ENCODE results near the gene MSX2.
A peak's percentile ranks its signal among the peaks of the same experiment; 100 is the strongest.

Gene MSX2

GRCh38 chr5:174692381-174692780 lies 32.0 kb upstream of the MSX2 start:
- Histone ChIP-seq H3K36me3 (ENCODE audit: control insufficient read depth in 1 of 2, insufficient read depth in 2 of 2, low read depth in 1 of 2, low read length in 2 of 2) (no peaks in the 10 kb centered on the region), H2BK120ac (ENCODE audit: low read depth, low read length) (no peak overlapping the region), H3K4ac (ENCODE audit: low read depth in 1 of 2, low read length in 2 of 2) (no peak overlapping the region), H3K9me3 (ENCODE audit: control insufficient read depth, low read length) (no peaks in the 10 kb centered on the region), H3K9ac (ENCODE audit: low read length) (peak overlapping the region; percentile 24), H2BK12ac (ENCODE audit: low read length in 2 of 2) (no peak overlapping the region), H3K4me1 (ENCODE audit: control insufficient read depth, insufficient read depth, low read depth, low read length) (no peaks in the 10 kb centered on the region), H3K23ac (ENCODE audit: low read length in 2 of 2) (no peak overlapping the region), H3K27ac (ENCODE audit: low read length, poor library complexity, severe bottlenecking) (no peak overlapping the region), H3K27me3 (ENCODE audit: control insufficient read depth in 1 of 2, insufficient read depth in 1 of 2, low read length in 2 of 2) (peaks cover 23 to 74% of the 10 kb centered on the region in 2 experiments), H2AK5ac (ENCODE audit: low read length, severe bottlenecking) (no peak overlapping the region), H2BK15ac (ENCODE audit: low read depth, poor library complexity, severe bottlenecking) (no peak overlapping the region), H4K91ac (ENCODE audit: low read length) (no peak overlapping the region), H3K4me2 (ENCODE audit: low read length, poor library complexity, severe bottlenecking) (no peak overlapping the region), H3K4me3 (ENCODE audit: insufficient read depth in 1 of 2, low read depth in 1 of 2, low read length in 2 of 2) (peak overlapping the region in 1 of 2 experiments; percentile 65), H2AFZ (ENCODE audit: low read depth, low read length) (no peak overlapping the region), H3K79me1 (replicated peaks; ENCODE audit: low read length, poor library complexity, severe bottlenecking) (no peaks in the 10 kb centered on the region), H3K18ac (ENCODE audit: low read depth in 1 of 2, low read length in 2 of 2) (no peak overlapping the region), H4K8ac (ENCODE audit: low read length) (no peak overlapping the region), H2BK5ac (ENCODE audit: low read depth, low read length, poor library complexity, severe bottlenecking) (no peak overlapping the region), H3K14ac (ENCODE audit: low read length in 2 of 2) (no peak overlapping the region)
- WGBS: 31% methylated on average over 10 of the region's 12 CpGs
- no peak for DNase-seq

GRCh38 chr5:174692982-174693422 lies 31.4 kb upstream of the MSX2 start:
- Histone ChIP-seq H3K4me2 (ENCODE audit: low read length, poor library complexity, severe bottlenecking) (no peak overlapping the region), H2BK120ac (ENCODE audit: low read depth, low read length) (no peak overlapping the region), H3K4ac (ENCODE audit: low read depth in 1 of 2, low read length in 2 of 2) (no peak overlapping the region), H3K27ac (ENCODE audit: low read length, poor library complexity, severe bottlenecking) (no peak overlapping the region), H4K8ac (ENCODE audit: low read length) (no peak overlapping the region), H2AFZ (ENCODE audit: low read depth, low read length) (no peak overlapping the region), H2BK15ac (ENCODE audit: low read depth, poor library complexity, severe bottlenecking) (no peak overlapping the region), H3K4me1 (ENCODE audit: control insufficient read depth, insufficient read depth, low read depth, low read length) (no peaks in the 10 kb centered on the region), H2BK12ac (ENCODE audit: low read length in 2 of 2) (no peak overlapping the region), H2AK5ac (ENCODE audit: low read length, severe bottlenecking) (no peak overlapping the region), H3K9me3 (ENCODE audit: control insufficient read depth, low read length) (no peaks in the 10 kb centered on the region), H3K18ac (ENCODE audit: low read depth in 1 of 2, low read length in 2 of 2) (no peak overlapping the region), H4K91ac (ENCODE audit: low read length) (no peak overlapping the region), H3K14ac (ENCODE audit: low read length in 2 of 2) (no peak overlapping the region), H3K23ac (ENCODE audit: low read length in 2 of 2) (no peak overlapping the region), H3K36me3 (ENCODE audit: control insufficient read depth in 1 of 2, insufficient read depth in 2 of 2, low read depth in 1 of 2, low read length in 2 of 2) (no peaks in the 10 kb centered on the region), H3K79me1 (replicated peaks; ENCODE audit: low read length, poor library complexity, severe bottlenecking) (no peaks in the 10 kb centered on the region), H3K4me3 (ENCODE audit: insufficient read depth in 1 of 2, low read depth in 1 of 2, low read length in 2 of 2) (peak overlapping the region in 1 of 2 experiments; percentile 65), H3K27me3 (ENCODE audit: control insufficient read depth in 1 of 2, insufficient read depth in 1 of 2, low read length in 2 of 2) (peaks cover 22 to 67% of the 10 kb centered on the region in 2 experiments), H2BK5ac (ENCODE audit: low read depth, low read length, poor library complexity, severe bottlenecking) (no peak overlapping the region), H3K9ac (ENCODE audit: low read length) (peak overlapping the region; percentile 24)
- no peak for DNase-seq
- whole genome bisulfite sequencing: 7% methylated on average over 15 of the region's 16 CpGs

GRCh38 chr5:174693697-174694385 lies 30.5 kb upstream of the MSX2 start:
- Histone ChIP-seq H3K4me3 (ENCODE audit: insufficient read depth in 1 of 2, low read depth in 1 of 2, low read length in 2 of 2) (no peak overlapping the region), H2BK15ac (ENCODE audit: low read depth, poor library complexity, severe bottlenecking) (no peak overlapping the region), H3K23ac (ENCODE audit: low read length in 2 of 2) (no peak overlapping the region), H3K9ac (ENCODE audit: low read length) (no peak overlapping the region), H2AFZ (ENCODE audit: low read depth, low read length) (no peak overlapping the region), H3K79me1 (replicated peaks; ENCODE audit: low read length, poor library complexity, severe bottlenecking) (no peaks in the 10 kb centered on the region), H2BK120ac (ENCODE audit: low read depth, low read length) (no peak overlapping the region), H3K4ac (ENCODE audit: low read depth in 1 of 2, low read length in 2 of 2) (no peak overlapping the region), H3K4me2 (ENCODE audit: low read length, poor library complexity, severe bottlenecking) (no peak overlapping the region), H3K18ac (ENCODE audit: low read depth in 1 of 2, low read length in 2 of 2) (no peak overlapping the region), H3K14ac (ENCODE audit: low read length in 2 of 2) (no peak overlapping the region), H4K91ac (ENCODE audit: low read length) (no peak overlapping the region), H2AK5ac (ENCODE audit: low read length, severe bottlenecking) (no peak overlapping the region), H3K4me1 (ENCODE audit: control insufficient read depth, insufficient read depth, low read depth, low read length) (no peaks in the 10 kb centered on the region), H4K8ac (ENCODE audit: low read length) (no peak overlapping the region), H2BK12ac (ENCODE audit: low read length in 2 of 2) (no peak overlapping the region), H2BK5ac (ENCODE audit: low read depth, low read length, poor library complexity, severe bottlenecking) (no peak overlapping the region), H3K36me3 (ENCODE audit: control insufficient read depth in 1 of 2, insufficient read depth in 2 of 2, low read depth in 1 of 2, low read length in 2 of 2) (no peaks in the 10 kb centered on the region), H3K27me3 (ENCODE audit: control insufficient read depth in 1 of 2, insufficient read depth in 1 of 2, low read length in 2 of 2) (peaks cover 17 to 65% of the 10 kb centered on the region in 2 experiments), H3K27ac (ENCODE audit: low read length, poor library complexity, severe bottlenecking) (no peak overlapping the region), H3K9me3 (ENCODE audit: control insufficient read depth, low read length) (no peaks in the 10 kb centered on the region)
- 71% methylated on average over 11 of the region's 11 CpGs for WGBS
- no peak for DNase-seq

- no peaks in the 10 kb centered on the region for H3K79me1 ChIP-seq (replicated peaks; ENCODE audit: low read length, poor library complexity, severe bottlenecking)
- no peak overlapping the region for H3K4me2 ChIP-seq (ENCODE audit: low read length, poor library complexity, severe bottlenecking)
- WGBS: 62% methylated on average over 7 of the region's 7 CpGs
- no peaks in the 10 kb centered on the region for H3K36me3 ChIP-seq (ENCODE audit: control insufficient read depth in 1 of 2, insufficient read depth in 2 of 2, low read depth in 1 of 2, low read length in 2 of 2)
- H3K4ac ChIP-seq (ENCODE audit: low read depth in 1 of 2, low read length in 2 of 2): no peak overlapping the region
- H3K14ac ChIP-seq (ENCODE audit: low read length in 2 of 2): no peak overlapping the region
- H2AK5ac ChIP-seq (ENCODE audit: low read length, severe bottlenecking): no peak overlapping the region
- H3K9me3 ChIP-seq (ENCODE audit: control insufficient read depth, low read length): no peaks in the 10 kb centered on the region
- DNase-seq: no peak
- H3K4me1 ChIP-seq (ENCODE audit: control insufficient read depth, insufficient read depth, low read depth, low read length): no peaks in the 10 kb centered on the region
- H3K4me3 ChIP-seq (ENCODE audit: insufficient read depth in 1 of 2, low read depth in 1 of 2, low read length in 2 of 2): no peak overlapping the region
- H3K27ac ChIP-seq (ENCODE audit: low read length, poor library complexity, severe bottlenecking): no peak overlapping the region
- H3K9ac ChIP-seq (ENCODE audit: low read length): no peak overlapping the region
- H4K91ac ChIP-seq (ENCODE audit: low read length): no peak overlapping the region
- H3K23ac ChIP-seq (ENCODE audit: low read length in 2 of 2): no peak overlapping the region
- no peak overlapping the region for H2AFZ ChIP-seq (ENCODE audit: low read depth, low read length)
- H2BK12ac ChIP-seq (ENCODE audit: low read length in 2 of 2): no peak overlapping the region
- H4K8ac ChIP-seq (ENCODE audit: low read length): no peak overlapping the region
- no peak overlapping the region for H3K18ac ChIP-seq (ENCODE audit: low read depth in 1 of 2, low read length in 2 of 2)
- H2BK120ac ChIP-seq (ENCODE audit: low read depth, low read length): no peak overlapping the region
- H2BK5ac ChIP-seq (ENCODE audit: low read depth, low read length, poor library complexity, severe bottlenecking): no peak overlapping the region
- H2BK15ac ChIP-seq (ENCODE audit: low read depth, poor library complexity, severe bottlenecking): no peak overlapping the region
- peaks cover 17 to 60% of the 10 kb centered on the region in 2 experiments for H3K27me3 ChIP-seq (ENCODE audit: control insufficient read depth in 1 of 2, insufficient read depth in 1 of 2, low read length in 2 of 2)
Observed at GRCh38 chr5:174694611-174695010, 29.8 kb upstream of the MSX2 start.

All from mesenchymal stem cell (in vitro differentiated cells and primary cell).